Islet precursor cell (in vitro differentiated cells): ENCODE data around the gene NPC1.
"Not testable (repeated sequence)": the region's sequence is repeated elsewhere in the genome, so short reads cannot be mapped to it uniquely, and the experiment has no call there.

ENCODE experiments used
- DNase-seq: peaks from one replicate; pipeline ENCODE4 v3.0.0-alpha.2; 2018

Gene NPC1

GRCh38 chr18:23515911-23516546 lies 70.3 kb downstream of the NPC1 start:
- peak; percentile 90 for DNase-seq

GRCh38 chr18:23512641-23513040 lies 73.7 kb downstream of the NPC1 start:
- DNase-seq: no peak

- not testable (repeated sequence) for DNase-seq
These were observed 74.1 kb downstream of the NPC1 start for GRCh38 chr18:23512216-23512615.

GRCh38 chr18:23510923-23511322 lies 75.4 kb downstream of the NPC1 start:
- not testable (repeated sequence) for DNase-seq

GRCh38 chr18:23506393-23506792 lies 79.9 kb downstream of the NPC1 start:
- no peak for DNase-seq

- DNase-seq: no peak
These were observed 81.6 kb downstream of the NPC1 start for GRCh38 chr18:23504720-23505119.

- no peak for DNase-seq
These were observed 82.4 kb downstream of the NPC1 start for GRCh38 chr18:23503963-23504344.

GRCh38 chr18:23503038-23503962 lies 83.0 kb downstream of the NPC1 start, which contains the start of gene RMC1:
TSS of gene RMC1 (plus strand) at chr18:23503511. CDS start at chr18:23503619, 108 bp downstream.
- peak; percentile 96 for DNase-seq

GRCh38 chr18:23502516-23503037 lies 83.7 kb downstream of the NPC1 start:
- no peak for DNase-seq

GRCh38 chr18:23501626-23502025 lies 84.7 kb downstream of the NPC1 start:
- DNase-seq: no peak

- DNase-seq: peak; percentile 72
These were observed 87.0 kb downstream of the NPC1 start for GRCh38 chr18:23499291-23499781.

GRCh38 chr18:23498877-23499276 lies 87.4 kb downstream of the NPC1 start:
- peak; percentile 83 for DNase-seq

GRCh38 chr18:23498117-23498516 lies 88.2 kb downstream of the NPC1 start:
- DNase-seq: no peak

- no peak for DNase-seq
These were observed 90.4 kb downstream of the NPC1 start for GRCh38 chr18:23495723-23496440.

GRCh38 chr18:23494992-23495391 lies 91.3 kb downstream of the NPC1 start:
- DNase-seq: no peak

GRCh38 chr18:23493654-23494053 lies 92.7 kb downstream of the NPC1 start:
- DNase-seq: no peak

GRCh38 chr18:23489586-23489985 lies 96.7 kb downstream of the NPC1 start:
- not testable (repeated sequence) for DNase-seq

GRCh38 chr18:23487738-23488570 lies 98.4 kb downstream of the NPC1 start:
- no peak for DNase-seq

GRCh38 chr18:23485386-23485785 lies 100.9 kb downstream of the NPC1 start:
- DNase-seq: no peak

- DNase-seq: no peak
These were observed 101.6 kb downstream of the NPC1 start for GRCh38 chr18:23484561-23485182.
